GM19099 (cell line): ENCODE measurements around the gene ACTG2.

ENCODE experiments used
- POLR2A ChIP-seq: IDR thresholded peaks from 3 replicates; pipeline ENCODE4 v1.6.1; 2011; ENCODE audit warnings: low read depth; ENCODE audit not compliant: insufficient read length; ENCODE audit errors: extremely low read depth

The ACTG2 gene

GRCh38 chr2:73964223-73964622 is 71.4 kb downstream of the ACTG2 start:
- no peak for TF ChIP-seq POLR2A

- no peak for TF ChIP-seq POLR2A
These were observed 72.2 kb downstream of the ACTG2 start for GRCh38 chr2:73965053-73965452.

- TF ChIP-seq POLR2A: no peak
These were observed 75.6 kb downstream of the ACTG2 start for GRCh38 chr2:73968357-73968937.

GRCh38 chr2:73969356-73969755 is 76.5 kb downstream of the ACTG2 start:
- TF ChIP-seq POLR2A: no peak
